ENCODE measurements around the gene ADISSP. TPM values are rescaled to one million over a fixed set of nuclear protein-coding genes. Genes with fewer than 3 reads are reported as not detected.

The ADISSP gene
- total RNA-seq, 1 donor from 2014 or later, result 23.5 TPM

DNA sequence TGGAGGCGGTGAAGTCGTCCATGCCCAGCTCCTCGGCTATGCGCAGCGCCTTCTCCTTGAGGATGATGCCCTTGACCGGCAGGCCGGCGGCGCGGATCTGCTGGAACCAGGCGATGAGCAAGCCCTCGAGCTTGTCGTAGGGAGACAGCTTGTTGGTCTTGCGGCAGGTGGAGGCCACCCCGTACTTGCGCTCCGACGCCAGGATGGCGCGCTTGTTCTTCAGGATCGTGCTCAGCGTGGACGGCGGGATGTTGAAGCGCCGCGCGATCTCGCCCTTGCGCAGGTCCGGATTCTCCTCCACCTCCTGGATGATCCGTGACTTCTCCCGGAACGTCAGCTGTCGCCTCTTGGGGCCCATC, 18.6 kb upstream of the ADISSP start:
- Mint-ChIP-seq H3K9me3 (ENCODE audit: low read depth) (no peaks in the 10 kb centered on the region), H3K36me3 (ENCODE audit: low read depth) (no peaks in the 10 kb centered on the region), H3K4me3 (ENCODE audit: unreplicated experiment) (peak overlapping the region; percentile 83), H3K4me1 (ENCODE audit: low read depth) (peaks cover 42% of the 10 kb centered on the region), H3K27me3 (ENCODE audit: low read depth) (no peaks in the 10 kb centered on the region), H3K27ac (ENCODE audit: unreplicated experiment) (peak overlapping the region; percentile 86)
- TF ChIP-seq, protein P1, sequence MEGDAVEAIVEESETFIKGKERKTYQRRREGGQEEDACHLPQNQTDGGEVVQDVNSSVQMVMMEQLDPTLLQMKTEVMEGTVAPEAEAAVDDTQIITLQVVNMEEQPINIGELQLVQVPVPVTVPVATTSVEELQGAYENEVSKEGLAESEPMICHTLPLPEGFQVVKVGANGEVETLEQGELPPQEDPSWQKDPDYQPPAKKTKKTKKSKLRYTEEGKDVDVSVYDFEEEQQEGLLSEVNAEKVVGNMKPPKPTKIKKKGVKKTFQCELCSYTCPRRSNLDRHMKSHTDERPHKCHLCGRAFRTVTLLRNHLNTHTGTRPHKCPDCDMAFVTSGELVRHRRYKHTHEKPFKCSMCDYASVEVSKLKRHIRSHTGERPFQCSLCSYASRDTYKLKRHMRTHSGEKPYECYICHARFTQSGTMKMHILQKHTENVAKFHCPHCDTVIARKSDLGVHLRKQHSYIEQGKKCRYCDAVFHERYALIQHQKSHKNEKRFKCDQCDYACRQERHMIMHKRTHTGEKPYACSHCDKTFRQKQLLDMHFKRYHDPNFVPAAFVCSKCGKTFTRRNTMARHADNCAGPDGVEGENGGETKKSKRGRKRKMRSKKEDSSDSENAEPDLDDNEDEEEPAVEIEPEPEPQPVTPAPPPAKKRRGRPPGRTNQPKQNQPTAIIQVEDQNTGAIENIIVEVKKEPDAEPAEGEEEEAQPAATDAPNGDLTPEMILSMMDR (IDR thresholded peaks at IDR 0.05), result no peak
- DNase-seq (ENCODE audit: low spot score), result no peak

DNA sequence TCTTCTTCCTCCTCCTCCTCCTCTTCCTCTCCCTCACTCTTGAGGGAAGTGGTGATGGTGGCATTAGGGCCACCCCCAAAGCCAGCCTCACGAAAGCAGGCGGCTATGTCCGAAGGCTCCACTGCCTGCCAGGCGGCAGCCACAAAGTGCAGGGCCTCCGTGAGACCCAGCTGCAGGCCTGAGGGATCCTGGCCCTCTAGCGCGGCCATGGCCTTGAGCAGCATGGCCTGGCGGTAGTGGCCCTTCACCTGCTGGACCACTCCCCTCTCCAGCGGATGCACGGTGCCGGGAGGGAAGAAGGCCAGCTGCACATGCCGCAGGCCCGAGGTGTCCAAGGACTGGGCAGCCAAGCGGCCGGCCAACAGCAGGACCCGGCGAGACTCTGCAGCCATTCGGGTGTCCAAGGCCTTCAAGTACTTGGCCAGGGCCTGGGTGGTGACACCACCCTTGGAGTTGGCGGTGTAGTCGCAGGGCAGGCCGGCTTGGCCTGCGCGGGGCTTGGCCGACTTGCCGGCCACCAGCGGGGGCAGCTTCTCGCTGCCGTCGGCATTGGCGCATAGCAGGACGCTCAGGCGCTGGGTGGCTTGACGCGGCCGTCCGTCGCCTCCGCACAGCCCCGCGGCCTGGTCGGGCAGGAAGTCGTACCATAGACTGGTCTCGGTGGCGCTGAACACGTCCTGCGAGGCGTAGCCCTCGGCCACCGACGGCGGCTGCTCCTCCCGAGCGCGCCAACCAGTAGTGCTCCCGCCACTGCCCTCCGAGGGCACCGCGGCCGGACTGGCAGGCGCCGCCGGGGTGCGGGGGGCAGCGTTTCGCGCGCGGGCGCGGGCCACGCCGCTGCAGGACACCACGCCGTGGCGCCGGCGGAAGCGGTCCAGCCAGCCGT, 17.9 kb upstream of the ADISSP start:
- Mint-ChIP-seq H3K36me3 (ENCODE audit: low read depth) (no peaks in the 10 kb centered on the region), H3K4me1 (ENCODE audit: low read depth) (peaks cover 49% of the 10 kb centered on the region), H3K27ac (ENCODE audit: unreplicated experiment) (no peak overlapping the region), H3K9me3 (ENCODE audit: low read depth) (no peaks in the 10 kb centered on the region), H3K4me3 (ENCODE audit: unreplicated experiment) (peak overlapping the region; percentile 66), H3K27me3 (ENCODE audit: low read depth) (no peaks in the 10 kb centered on the region)
- TF ChIP-seq, protein P1 (IDR thresholded peaks at IDR 0.05), result no peak
- DNase-seq (ENCODE audit: low spot score), result no peak

DNA sequence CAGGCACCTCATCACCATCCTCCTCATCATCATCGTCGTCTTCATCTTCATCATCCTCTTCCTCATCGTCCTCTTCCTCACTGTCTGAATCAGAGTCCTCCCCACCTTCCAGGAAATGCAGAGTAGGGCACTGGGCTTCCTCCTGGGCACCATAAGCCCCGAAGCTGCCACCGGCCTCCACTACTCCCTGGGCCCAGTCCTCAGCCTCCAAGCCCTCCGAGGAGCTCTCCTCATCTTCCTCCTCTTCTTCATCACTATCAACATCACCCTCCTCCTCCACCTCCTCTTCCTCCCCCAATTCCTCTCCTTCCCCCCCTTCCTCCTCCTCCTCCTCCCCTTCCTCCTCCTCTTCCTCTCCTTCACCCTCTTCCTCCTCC, 17.3 kb upstream of the ADISSP start:
- TF ChIP-seq, protein P1 (IDR thresholded peaks at IDR 0.05), result no peak
- H3K27ac Mint-ChIP-seq (ENCODE audit: unreplicated experiment), result peak overlapping the region; percentile 6
- H3K4me1 Mint-ChIP-seq (ENCODE audit: low read depth), result peaks cover 50% of the 10 kb centered on the region
- no peaks in the 10 kb centered on the region for H3K36me3 Mint-ChIP-seq (ENCODE audit: low read depth)
- H3K4me3 Mint-ChIP-seq (ENCODE audit: unreplicated experiment), result peak overlapping the region; percentile 66
- no peaks in the 10 kb centered on the region for H3K9me3 Mint-ChIP-seq (ENCODE audit: low read depth)
- no peak for DNase-seq (ENCODE audit: low spot score)
- H3K27me3 Mint-ChIP-seq (ENCODE audit: low read depth), result no peaks in the 10 kb centered on the region

DNA sequence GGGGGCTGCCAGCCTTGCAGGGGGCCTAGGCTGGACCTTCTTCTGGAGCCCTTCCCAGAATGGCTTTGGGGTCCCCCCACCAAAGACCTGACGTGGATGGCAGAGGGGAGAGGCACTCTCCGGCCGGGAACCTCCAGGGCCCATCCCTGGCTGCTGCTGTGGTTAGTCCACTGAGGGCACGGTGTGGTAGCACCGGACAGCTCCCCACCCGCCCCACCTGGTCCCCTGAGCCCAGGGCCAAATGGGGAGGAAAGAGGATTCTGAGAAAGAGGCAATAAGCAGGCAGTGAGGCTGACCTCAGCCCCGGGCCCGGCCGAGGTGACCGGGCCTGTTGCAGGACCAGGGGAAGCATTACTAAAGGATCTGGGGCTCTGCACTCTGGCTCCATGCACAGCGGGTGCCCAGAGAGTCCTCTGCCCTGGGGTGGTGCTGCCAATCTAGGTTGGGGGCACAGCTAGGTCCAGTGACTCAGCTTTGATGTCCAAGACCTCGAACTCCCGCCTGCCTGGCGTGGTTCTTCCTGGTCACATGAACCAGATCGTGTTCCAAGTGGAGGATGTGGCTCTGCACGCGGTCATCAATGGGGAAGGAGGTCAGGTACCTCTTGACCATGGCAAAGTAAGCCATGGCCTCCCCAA, 16.8 kb upstream of the ADISSP start:
- peak overlapping the region; percentile 6 for H3K27ac Mint-ChIP-seq (ENCODE audit: unreplicated experiment)
- no peaks in the 10 kb centered on the region for H3K27me3 Mint-ChIP-seq (ENCODE audit: low read depth)
- H3K9me3 Mint-ChIP-seq (ENCODE audit: low read depth), result no peaks in the 10 kb centered on the region
- H3K4me1 Mint-ChIP-seq (ENCODE audit: low read depth), result peaks cover 50% of the 10 kb centered on the region
- TF ChIP-seq, protein P1 (IDR thresholded peaks at IDR 0.05), result no peak
- peak overlapping the region; percentile 66 for H3K4me3 Mint-ChIP-seq (ENCODE audit: unreplicated experiment)
- H3K36me3 Mint-ChIP-seq (ENCODE audit: low read depth), result no peaks in the 10 kb centered on the region
- DNase-seq (ENCODE audit: low spot score), result no peak

DNA sequence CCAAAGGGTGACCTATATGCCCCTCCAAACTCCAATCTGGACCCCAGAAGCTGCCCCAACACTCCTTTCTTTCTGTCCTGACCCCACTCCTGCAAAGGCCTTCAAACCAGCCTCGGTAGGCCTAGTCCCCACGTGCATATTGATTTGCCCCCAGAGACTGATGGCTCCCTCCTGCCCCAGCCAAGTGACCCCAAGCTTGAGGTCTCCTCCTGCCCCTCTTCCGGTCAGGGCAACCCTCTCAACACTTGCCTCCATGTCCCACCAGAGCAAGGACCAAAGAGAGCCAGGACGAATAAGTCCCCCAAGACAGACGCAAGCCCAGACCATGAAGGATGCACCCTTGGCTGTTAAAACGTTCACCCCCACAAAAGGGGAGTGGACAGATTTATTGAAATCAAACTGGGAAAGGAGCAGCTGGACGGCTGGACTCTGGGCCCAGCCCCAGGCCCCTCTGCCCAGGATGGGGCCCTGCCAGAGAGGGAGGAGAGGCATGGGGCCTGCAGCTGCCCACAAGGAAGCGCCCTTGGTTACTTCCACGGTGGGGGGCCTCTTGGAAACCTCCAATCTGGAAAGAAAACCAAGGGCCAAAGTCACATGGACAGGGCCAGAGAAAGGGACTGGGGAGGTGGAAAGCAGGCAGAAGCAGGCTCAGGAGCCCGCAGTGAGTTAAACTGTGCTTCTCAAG, 16.1 kb upstream of the ADISSP start:
- Mint-ChIP-seq H3K36me3 (ENCODE audit: low read depth) (no peaks in the 10 kb centered on the region), H3K4me3 (ENCODE audit: unreplicated experiment) (peak overlapping the region; percentile 9), H3K4me1 (ENCODE audit: low read depth) (peaks cover 50% of the 10 kb centered on the region), H3K27ac (ENCODE audit: unreplicated experiment) (peak overlapping the region; percentile 59), H3K9me3 (ENCODE audit: low read depth) (no peaks in the 10 kb centered on the region), H3K27me3 (ENCODE audit: low read depth) (no peaks in the 10 kb centered on the region)
- no peak for DNase-seq (ENCODE audit: low spot score)
- TF ChIP-seq, protein P1 (IDR thresholded peaks at IDR 0.05), result no peak
